NCI-H187 treated with DMSO at 0.1 percent for 48 hours (cell line): ENCODE measurements around the gene OSBPL2.

Experiments used
- DNase-seq: peaks from one replicate; lab custom pipeline; 2025; lab: John Stamatoyannopoulos, UW

Gene OSBPL2

GRCh38 chr20:62206388-62206775 is 31.9 kb upstream of the OSBPL2 start:
- no peak for DNase-seq

- no peak for DNase-seq
Measured at GRCh38 chr20:62208061-62208794, 30.1 kb upstream of the OSBPL2 start.

GRCh38 chr20:62208795-62209755 is 29.2 kb upstream of the OSBPL2 start:
- no peak for DNase-seq

GRCh38 chr20:62209850-62210495 is 28.3 kb upstream of the OSBPL2 start:
- DNase-seq, result no peak

- DNase-seq, result no peak
Measured at GRCh38 chr20:62210496-62210855, 27.8 kb upstream of the OSBPL2 start.

GRCh38 chr20:62211216-62211615 is 27.1 kb upstream of the OSBPL2 start:
- DNase-seq, result no peak

- DNase-seq, result no peak
Measured at GRCh38 chr20:62211769-62212288, 26.5 kb upstream of the OSBPL2 start.

- no peak for DNase-seq
Measured at GRCh38 chr20:62212299-62212698, 26.0 kb upstream of the OSBPL2 start.

- no peak for DNase-seq
Measured at GRCh38 chr20:62214067-62214466, 24.3 kb upstream of the OSBPL2 start.

- DNase-seq, result no peak
Measured at GRCh38 chr20:62215020-62215990, 23.0 kb upstream of the OSBPL2 start.

- DNase-seq, result no peak
Measured at GRCh38 chr20:62215991-62216635, 22.2 kb upstream of the OSBPL2 start.

- no peak for DNase-seq
Measured at GRCh38 chr20:62216636-62217566, 21.4 kb upstream of the OSBPL2 start.

GRCh38 chr20:62217913-62218773 is 20.2 kb upstream of the OSBPL2 start:
- no peak for DNase-seq

GRCh38 chr20:62219101-62219991 is 19.0 kb upstream of the OSBPL2 start:
- DNase-seq, result no peak

GRCh38 chr20:62219992-62220665 is 18.2 kb upstream of the OSBPL2 start, which contains the start of gene HRH3:
TSS of gene HRH3 (minus strand) at chr20:62220278. CDS start at chr20:62219970, 308 bp downstream.
- no peak for DNase-seq

GRCh38 chr20:62220666-62221568 is 17.4 kb upstream of the OSBPL2 start:
- DNase-seq, result no peak
